ENCODE data around the gene CRYBA4. TPM values are rescaled to one million over a fixed set of nuclear protein-coding genes. Genes with fewer than 3 reads are reported as not detected.

CRYBA4 gene
- total and polyA plus RNA-seq, 2 experiments from 2014 or later, result 1.5 TPM; not detected in 1

DNA sequence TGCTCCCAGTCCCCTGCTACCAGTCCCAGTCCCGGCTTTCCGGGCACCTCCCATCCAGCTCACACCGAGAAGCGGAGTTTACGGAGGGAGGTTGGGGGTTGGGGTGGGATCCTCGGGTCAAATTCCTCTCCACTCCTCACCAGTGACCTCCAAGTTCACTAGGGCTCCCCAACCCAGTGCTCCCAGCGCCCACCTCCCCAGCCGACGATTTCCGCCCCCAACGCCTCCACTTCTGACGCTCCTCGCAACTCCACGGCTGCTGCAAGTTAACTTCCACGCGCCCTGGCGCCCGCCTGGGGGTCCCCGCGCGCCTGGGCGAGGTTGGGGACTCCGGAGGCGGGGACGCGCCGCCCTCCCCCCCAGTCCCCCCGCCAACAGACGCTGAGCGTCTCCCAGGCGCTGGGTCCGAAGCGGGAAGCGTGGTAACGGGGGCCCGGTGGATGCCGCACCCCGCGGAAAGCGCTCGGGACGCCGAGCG is 32.4 kb upstream of the CRYBA4 start:
- H3K27me3 ChIP-seq (ENCODE audit: insufficient read depth), result no peaks in the 10 kb centered on the region
- TF ChIP-seq, protein P1, sequence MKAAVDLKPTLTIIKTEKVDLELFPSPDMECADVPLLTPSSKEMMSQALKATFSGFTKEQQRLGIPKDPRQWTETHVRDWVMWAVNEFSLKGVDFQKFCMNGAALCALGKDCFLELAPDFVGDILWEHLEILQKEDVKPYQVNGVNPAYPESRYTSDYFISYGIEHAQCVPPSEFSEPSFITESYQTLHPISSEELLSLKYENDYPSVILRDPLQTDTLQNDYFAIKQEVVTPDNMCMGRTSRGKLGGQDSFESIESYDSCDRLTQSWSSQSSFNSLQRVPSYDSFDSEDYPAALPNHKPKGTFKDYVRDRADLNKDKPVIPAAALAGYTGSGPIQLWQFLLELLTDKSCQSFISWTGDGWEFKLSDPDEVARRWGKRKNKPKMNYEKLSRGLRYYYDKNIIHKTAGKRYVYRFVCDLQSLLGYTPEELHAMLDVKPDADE (IDR thresholded peaks at IDR 0.05), result no peak
- no peak for TF ChIP-seq EZH2 (IDR thresholded peaks at IDR 0.05; ENCODE audit: low read depth, unreplicated experiment)
- peaks cover 46% of the 10 kb centered on the region for H3K4me1 ChIP-seq (ENCODE audit: insufficient read depth)
- no peak overlapping the region for H2AFZ ChIP-seq
- peak overlapping the region; percentile 45; the same call in 1 of the 2 replicates for H3K27ac ChIP-seq (ENCODE audit: low read depth)
- Mint-ChIP-seq H3K9me3 (no peaks in the 10 kb centered on the region; the same call in 2 of the 3 replicates), H3K36me3 (ENCODE audit: low read depth) (peaks cover 31% of the 10 kb centered on the region), H3K27me3 (ENCODE audit: insufficient read depth, low read depth, poor library complexity) (peaks cover 13% of the 10 kb centered on the region), H3K4me3 (peak overlapping the region; percentile 84), H3K4me1 (peaks cover 42% of the 10 kb centered on the region), H3K27ac (no peak overlapping the region)
- peaks cover 9% of the 10 kb centered on the region; the same call in 1 of the 2 replicates for H3F3A ChIP-seq (replicated peaks; ENCODE audit: low read depth)
- H4K20me1 ChIP-seq (replicated peaks; ENCODE audit: insufficient read depth), result peaks cover 34% of the 10 kb centered on the region
- peak overlapping the region; percentile 94 for H3K4me3 ChIP-seq
- peaks cover 3% of the 10 kb centered on the region; the same call in 1 of the 2 replicates for H3K36me3 ChIP-seq (ENCODE audit: insufficient read depth)
- H3K4me2 ChIP-seq, result peak overlapping the region; percentile 95
- ATAC-seq (peak; percentile 65), DNase-seq (ENCODE audit: low spot score) (peak; percentile 76)
- peaks cover 53% of the 10 kb centered on the region for H3K79me2 ChIP-seq (replicated peaks; ENCODE audit: insufficient read depth)
- H3K9me2 ChIP-seq (ENCODE audit: insufficient read depth), result no peaks in the 10 kb centered on the region

GRCh38 chr22:26589845-26590736 is 31.7 kb upstream of the CRYBA4 start, which contains the start of gene TPST2:
TSS of gene TPST2 (minus strand) at chr22:26590132. CDS start at chr22:26541630, 48,502 bp downstream.
- Histone ChIP-seq H3K4me3 (peak within 1 kb of the TSS; percentile 94), H3K79me2 (replicated peaks; ENCODE audit: insufficient read depth) (peaks cover 46% of the 10 kb centered on the region), H2AFZ (peak within 1 kb of the TSS; percentile 94; the same call in 1 of the 2 replicates), H4K20me1 (replicated peaks; ENCODE audit: insufficient read depth) (peaks cover 29% of the 10 kb centered on the region), H3K4me1 (ENCODE audit: insufficient read depth) (peaks cover 39% of the 10 kb centered on the region), H3K9me2 (ENCODE audit: insufficient read depth) (no peaks in the 10 kb centered on the region), H3K4me2 (peak within 1 kb of the TSS; percentile 95), H3K36me3 (ENCODE audit: insufficient read depth) (peaks cover 3% of the 10 kb centered on the region; the same call in 1 of the 2 replicates), H3K27ac (ENCODE audit: low read depth) (peak within 1 kb of the TSS; percentile 45; the same call in 1 of the 2 replicates), H3K27me3 (ENCODE audit: insufficient read depth) (no peaks in the 10 kb centered on the region), H3F3A (replicated peaks; ENCODE audit: low read depth) (peaks cover 3% of the 10 kb centered on the region; the same call in 1 of the 2 replicates)
- H3K9me3 Mint-ChIP-seq, result no peaks in the 10 kb centered on the region; the same call in 2 of the 3 replicates
- DNase-seq (ENCODE audit: low spot score), result peak; percentile 85
- H3K27me3 Mint-ChIP-seq (ENCODE audit: insufficient read depth, low read depth, poor library complexity), result peaks cover 13% of the 10 kb centered on the region
- peaks cover 37% of the 10 kb centered on the region for H3K4me1 Mint-ChIP-seq
- H3K4me3 Mint-ChIP-seq, result peak within 1 kb of the TSS; percentile 84
- H3K36me3 Mint-ChIP-seq (ENCODE audit: low read depth), result peaks cover 31% of the 10 kb centered on the region
- peak; percentile 73 for ATAC-seq
- TF ChIP-seq, protein P1 (IDR thresholded peaks at IDR 0.05), result no peak
- TF ChIP-seq CREB1 (CRISPR knock-in tag; IDR thresholded peaks at IDR 0.05; ENCODE audit: low read depth) (peak; percentile 87), POLR2AphosphoS5 (IDR thresholded peaks at IDR 0.05; ENCODE audit: low read depth) (peak; percentile 73)
- no peak within 1 kb of the TSS for H3K27ac Mint-ChIP-seq

Data from GM23338 (cell line).